Measurements from ENCODE around the gene KMO. TPM values are rescaled to one million over a fixed set of nuclear protein-coding genes. Genes with fewer than 3 reads are reported as not detected.

Gene KMO
- total and polyA plus RNA-seq, 2 experiments from 2014 or later = 0.05 TPM; not detected in 1

DNA sequence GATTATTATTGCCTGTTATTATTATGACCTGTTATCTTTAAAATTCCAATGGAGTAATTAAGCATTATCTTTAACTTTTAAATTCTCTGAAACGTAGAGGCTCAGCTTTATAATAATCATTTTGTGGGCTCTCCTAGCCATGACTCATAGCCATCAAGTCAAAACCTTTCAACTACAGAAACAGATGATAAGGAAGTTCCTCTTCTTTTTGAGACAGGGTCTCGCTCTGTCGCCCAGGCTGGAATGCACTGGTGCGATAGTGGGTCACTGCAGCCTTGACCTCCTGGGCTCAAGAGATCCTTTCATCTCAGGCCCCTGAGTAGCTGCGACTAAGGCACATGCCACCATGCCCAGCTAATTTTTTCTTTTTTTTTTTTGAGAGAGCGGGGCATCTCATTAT, 64.5 kb downstream of the KMO start:
- no peak overlapping the region for H3K27ac Mint-ChIP-seq
- no peak overlapping the region for H2AFZ ChIP-seq
- no peaks in the 10 kb centered on the region for H4K20me1 ChIP-seq (replicated peaks; ENCODE audit: insufficient read depth)
- H3K36me3 ChIP-seq (ENCODE audit: insufficient read depth) = no peaks in the 10 kb centered on the region; the same call in 1 of the 2 replicates
- no peak for ATAC-seq
- H3K4me1 ChIP-seq (ENCODE audit: insufficient read depth) = no peaks in the 10 kb centered on the region
- TF ChIP-seq CREB1 (CRISPR knock-in tag; IDR thresholded peaks at IDR 0.05; ENCODE audit: low read depth) = no peak
- TF ChIP-seq EZH2phosphoT487 (IDR thresholded peaks at IDR 0.05; ENCODE audit: unreplicated experiment) = no peak
- TF ChIP-seq, protein P1, sequence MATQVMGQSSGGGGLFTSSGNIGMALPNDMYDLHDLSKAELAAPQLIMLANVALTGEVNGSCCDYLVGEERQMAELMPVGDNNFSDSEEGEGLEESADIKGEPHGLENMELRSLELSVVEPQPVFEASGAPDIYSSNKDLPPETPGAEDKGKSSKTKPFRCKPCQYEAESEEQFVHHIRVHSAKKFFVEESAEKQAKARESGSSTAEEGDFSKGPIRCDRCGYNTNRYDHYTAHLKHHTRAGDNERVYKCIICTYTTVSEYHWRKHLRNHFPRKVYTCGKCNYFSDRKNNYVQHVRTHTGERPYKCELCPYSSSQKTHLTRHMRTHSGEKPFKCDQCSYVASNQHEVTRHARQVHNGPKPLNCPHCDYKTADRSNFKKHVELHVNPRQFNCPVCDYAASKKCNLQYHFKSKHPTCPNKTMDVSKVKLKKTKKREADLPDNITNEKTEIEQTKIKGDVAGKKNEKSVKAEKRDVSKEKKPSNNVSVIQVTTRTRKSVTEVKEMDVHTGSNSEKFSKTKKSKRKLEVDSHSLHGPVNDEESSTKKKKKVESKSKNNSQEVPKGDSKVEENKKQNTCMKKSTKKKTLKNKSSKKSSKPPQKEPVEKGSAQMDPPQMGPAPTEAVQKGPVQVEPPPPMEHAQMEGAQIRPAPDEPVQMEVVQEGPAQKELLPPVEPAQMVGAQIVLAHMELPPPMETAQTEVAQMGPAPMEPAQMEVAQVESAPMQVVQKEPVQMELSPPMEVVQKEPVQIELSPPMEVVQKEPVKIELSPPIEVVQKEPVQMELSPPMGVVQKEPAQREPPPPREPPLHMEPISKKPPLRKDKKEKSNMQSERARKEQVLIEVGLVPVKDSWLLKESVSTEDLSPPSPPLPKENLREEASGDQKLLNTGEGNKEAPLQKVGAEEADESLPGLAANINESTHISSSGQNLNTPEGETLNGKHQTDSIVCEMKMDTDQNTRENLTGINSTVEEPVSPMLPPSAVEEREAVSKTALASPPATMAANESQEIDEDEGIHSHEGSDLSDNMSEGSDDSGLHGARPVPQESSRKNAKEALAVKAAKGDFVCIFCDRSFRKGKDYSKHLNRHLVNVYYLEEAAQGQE (IDR thresholded peaks at IDR 0.05; ENCODE audit: unreplicated experiment) = no peak
- no peak for TF ChIP-seq STAT1 (IDR thresholded peaks at IDR 0.05; ENCODE audit: unreplicated experiment)
- TF ChIP-seq, protein P2, sequence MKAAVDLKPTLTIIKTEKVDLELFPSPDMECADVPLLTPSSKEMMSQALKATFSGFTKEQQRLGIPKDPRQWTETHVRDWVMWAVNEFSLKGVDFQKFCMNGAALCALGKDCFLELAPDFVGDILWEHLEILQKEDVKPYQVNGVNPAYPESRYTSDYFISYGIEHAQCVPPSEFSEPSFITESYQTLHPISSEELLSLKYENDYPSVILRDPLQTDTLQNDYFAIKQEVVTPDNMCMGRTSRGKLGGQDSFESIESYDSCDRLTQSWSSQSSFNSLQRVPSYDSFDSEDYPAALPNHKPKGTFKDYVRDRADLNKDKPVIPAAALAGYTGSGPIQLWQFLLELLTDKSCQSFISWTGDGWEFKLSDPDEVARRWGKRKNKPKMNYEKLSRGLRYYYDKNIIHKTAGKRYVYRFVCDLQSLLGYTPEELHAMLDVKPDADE (IDR thresholded peaks at IDR 0.05) = no peak
- no peak for TF ChIP-seq ZNF331 (CRISPR knock-in tag; IDR thresholded peaks at IDR 0.05; ENCODE audit: low read depth)
- no peak for TF ChIP-seq JUNB (IDR thresholded peaks at IDR 0.05; ENCODE audit: unreplicated experiment)
- TF ChIP-seq EZH2 (IDR thresholded peaks at IDR 0.05; ENCODE audit: low read depth, unreplicated experiment) = no peak
- no peaks in the 10 kb centered on the region for H3K9me3 Mint-ChIP-seq
- H3K9me2 ChIP-seq (ENCODE audit: insufficient read depth) = no peaks in the 10 kb centered on the region
- DNase-seq (ENCODE audit: low spot score) = no peak
- no peaks in the 10 kb centered on the region for H3K36me3 Mint-ChIP-seq (ENCODE audit: low read depth)
- no peaks in the 10 kb centered on the region for H3F3A ChIP-seq (replicated peaks; ENCODE audit: low read depth)
- H3K27me3 Mint-ChIP-seq (ENCODE audit: insufficient read depth, low read depth, poor library complexity) = peaks cover 1% of the 10 kb centered on the region
- no peak overlapping the region for H3K4me3 ChIP-seq
- no peak overlapping the region for H3K4me2 ChIP-seq
- no peaks in the 10 kb centered on the region for H3K27me3 ChIP-seq (ENCODE audit: insufficient read depth)
- H3K27ac ChIP-seq (ENCODE audit: low read depth) = no peak overlapping the region
- H3K79me2 ChIP-seq (replicated peaks; ENCODE audit: insufficient read depth) = no peaks in the 10 kb centered on the region
- no peak overlapping the region for H3K4me3 Mint-ChIP-seq
- H3K4me1 Mint-ChIP-seq = no peaks in the 10 kb centered on the region

DNA sequence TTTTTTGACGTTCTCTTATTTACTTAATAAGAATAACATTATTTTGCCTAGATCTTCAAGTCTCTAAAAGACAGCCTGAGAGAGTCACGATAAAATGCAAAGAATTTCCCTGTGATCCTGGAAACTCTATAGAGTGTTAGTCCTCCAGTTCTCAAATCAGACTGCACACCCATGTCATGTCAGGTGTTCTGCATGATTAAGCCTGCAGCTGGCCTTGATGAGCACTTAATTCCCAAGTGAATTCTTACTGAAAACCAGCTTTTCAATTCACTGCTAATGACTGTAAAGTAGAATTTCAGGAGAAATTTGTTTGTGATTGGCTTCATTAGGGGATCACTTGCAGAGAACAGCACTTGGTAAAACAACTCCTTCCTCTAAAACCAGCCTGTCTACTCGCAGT, 66.1 kb downstream of the KMO start:
- Histone ChIP-seq H3K4me1 (ENCODE audit: insufficient read depth) (no peaks in the 10 kb centered on the region), H3K9me2 (ENCODE audit: insufficient read depth) (no peaks in the 10 kb centered on the region), H3K79me2 (replicated peaks; ENCODE audit: insufficient read depth) (no peaks in the 10 kb centered on the region), H2AFZ (no peak overlapping the region), H3F3A (replicated peaks; ENCODE audit: low read depth) (no peaks in the 10 kb centered on the region), H3K36me3 (ENCODE audit: insufficient read depth) (no peaks in the 10 kb centered on the region; the same call in 1 of the 2 replicates), H3K4me3 (no peak overlapping the region), H3K27ac (ENCODE audit: low read depth) (no peak overlapping the region), H3K4me2 (no peak overlapping the region), H4K20me1 (replicated peaks; ENCODE audit: insufficient read depth) (no peaks in the 10 kb centered on the region), H3K27me3 (ENCODE audit: insufficient read depth) (no peaks in the 10 kb centered on the region)
- Mint-ChIP-seq H3K9me3 (no peaks in the 10 kb centered on the region), H3K27ac (no peak overlapping the region), H3K27me3 (ENCODE audit: insufficient read depth, low read depth, poor library complexity) (peaks cover 3% of the 10 kb centered on the region), H3K4me3 (no peak overlapping the region), H3K4me1 (no peaks in the 10 kb centered on the region), H3K36me3 (ENCODE audit: low read depth) (no peaks in the 10 kb centered on the region)
- DNase-seq (ENCODE audit: low spot score) = no peak
- ATAC-seq = no peak
- TF ChIP-seq, protein P2 (IDR thresholded peaks at IDR 0.05) = no peak
- TF ChIP-seq, protein P3, sequence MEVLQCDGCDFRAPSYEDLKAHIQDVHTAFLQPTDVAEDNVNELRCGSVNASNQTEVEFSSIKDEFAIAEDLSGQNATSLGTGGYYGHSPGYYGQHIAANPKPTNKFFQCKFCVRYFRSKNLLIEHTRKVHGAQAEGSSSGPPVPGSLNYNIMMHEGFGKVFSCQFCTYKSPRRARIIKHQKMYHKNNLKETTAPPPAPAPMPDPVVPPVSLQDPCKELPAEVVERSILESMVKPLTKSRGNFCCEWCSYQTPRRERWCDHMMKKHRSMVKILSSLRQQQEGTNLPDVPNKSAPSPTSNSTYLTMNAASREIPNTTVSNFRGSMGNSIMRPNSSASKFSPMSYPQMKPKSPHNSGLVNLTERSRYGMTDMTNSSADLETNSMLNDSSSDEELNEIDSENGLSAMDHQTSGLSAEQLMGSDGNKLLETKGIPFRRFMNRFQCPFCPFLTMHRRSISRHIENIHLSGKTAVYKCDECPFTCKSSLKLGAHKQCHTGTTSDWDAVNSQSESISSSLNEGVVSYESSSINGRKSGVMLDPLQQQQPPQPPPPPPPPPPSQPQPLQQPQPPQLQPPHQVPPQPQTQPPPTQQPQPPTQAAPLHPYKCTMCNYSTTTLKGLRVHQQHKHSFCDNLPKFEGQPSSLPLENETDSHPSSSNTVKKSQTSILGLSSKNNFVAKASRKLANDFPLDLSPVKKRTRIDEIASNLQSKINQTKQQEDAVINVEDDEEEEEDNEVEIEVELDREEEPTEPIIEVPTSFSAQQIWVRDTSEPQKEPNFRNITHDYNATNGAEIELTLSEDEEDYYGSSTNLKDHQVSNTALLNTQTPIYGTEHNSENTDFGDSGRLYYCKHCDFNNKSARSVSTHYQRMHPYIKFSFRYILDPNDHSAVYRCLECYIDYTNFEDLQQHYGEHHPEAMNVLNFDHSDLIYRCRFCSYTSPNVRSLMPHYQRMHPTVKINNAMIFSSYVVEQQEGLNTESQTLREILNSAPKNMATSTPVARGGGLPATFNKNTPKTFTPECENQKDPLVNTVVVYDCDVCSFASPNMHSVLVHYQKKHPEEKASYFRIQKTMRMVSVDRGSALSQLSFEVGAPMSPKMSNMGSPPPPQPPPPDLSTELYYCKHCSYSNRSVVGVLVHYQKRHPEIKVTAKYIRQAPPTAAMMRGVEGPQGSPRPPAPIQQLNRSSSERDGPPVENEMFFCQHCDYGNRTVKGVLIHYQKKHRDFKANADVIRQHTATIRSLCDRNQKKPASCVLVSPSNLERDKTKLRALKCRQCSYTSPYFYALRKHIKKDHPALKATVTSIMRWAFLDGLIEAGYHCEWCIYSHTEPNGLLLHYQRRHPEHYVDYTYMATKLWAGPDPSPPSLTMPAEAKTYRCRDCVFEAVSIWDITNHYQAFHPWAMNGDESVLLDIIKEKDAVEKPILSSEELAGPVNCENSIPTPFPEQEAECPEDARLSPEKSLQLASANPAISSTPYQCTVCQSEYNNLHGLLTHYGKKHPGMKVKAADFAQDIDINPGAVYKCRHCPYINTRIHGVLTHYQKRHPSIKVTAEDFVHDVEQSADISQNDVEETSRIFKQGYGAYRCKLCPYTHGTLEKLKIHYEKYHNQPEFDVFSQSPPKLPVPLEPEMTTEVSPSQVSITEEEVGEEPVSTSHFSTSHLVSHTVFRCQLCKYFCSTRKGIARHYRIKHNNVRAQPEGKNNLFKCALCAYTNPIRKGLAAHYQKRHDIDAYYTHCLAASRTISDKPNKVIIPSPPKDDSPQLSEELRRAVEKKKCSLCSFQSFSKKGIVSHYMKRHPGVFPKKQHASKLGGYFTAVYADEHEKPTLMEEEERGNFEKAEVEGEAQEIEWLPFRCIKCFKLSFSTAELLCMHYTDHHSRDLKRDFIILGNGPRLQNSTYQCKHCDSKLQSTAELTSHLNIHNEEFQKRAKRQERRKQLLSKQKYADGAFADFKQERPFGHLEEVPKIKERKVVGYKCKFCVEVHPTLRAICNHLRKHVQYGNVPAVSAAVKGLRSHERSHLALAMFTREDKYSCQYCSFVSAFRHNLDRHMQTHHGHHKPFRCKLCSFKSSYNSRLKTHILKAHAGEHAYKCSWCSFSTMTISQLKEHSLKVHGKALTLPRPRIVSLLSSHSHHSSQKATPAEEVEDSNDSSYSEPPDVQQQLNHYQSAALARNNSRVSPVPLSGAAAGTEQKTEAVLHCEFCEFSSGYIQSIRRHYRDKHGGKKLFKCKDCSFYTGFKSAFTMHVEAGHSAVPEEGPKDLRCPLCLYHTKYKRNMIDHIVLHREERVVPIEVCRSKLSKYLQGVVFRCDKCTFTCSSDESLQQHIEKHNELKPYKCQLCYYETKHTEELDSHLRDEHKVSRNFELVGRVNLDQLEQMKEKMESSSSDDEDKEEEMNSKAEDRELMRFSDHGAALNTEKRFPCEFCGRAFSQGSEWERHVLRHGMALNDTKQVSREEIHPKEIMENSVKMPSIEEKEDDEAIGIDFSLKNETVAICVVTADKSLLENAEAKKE (CRISPR knock-in tag; IDR thresholded peaks at IDR 0.05) = no peak
- no peak for TF ChIP-seq NANOG (IDR thresholded peaks at IDR 0.05; ENCODE audit: borderline replicate concordance)

All from GM23338 (cell line).